Astrocyte of the spinal cord (primary cell): ENCODE data around the gene RFXAP.

Experiments used
- DNase-seq: peaks from one replicate; pipeline ENCODE4 v3.0.0; 2011; ENCODE audit warnings: low read depth, low spot score
- H3K4me3 ChIP-seq: 2 replicates; pipeline ENCODE4 v1.5.1; 2011; ENCODE audit warnings: low read depth, mild to moderate bottlenecking, low read length, moderate library complexity
- in situ Hi-C: cut with HindIII; loops from 2 replicates; pipeline ENCODE4 v1.10.0; 2017; ENCODE audit warnings: low sequenced_read_pairs
- TF ChIP-seq, protein P1 (sequence below): IDR thresholded peaks from 2 replicates; pipeline ENCODE4 v1.5.1; 2012; ENCODE audit warnings: low read depth, mild to moderate bottlenecking, low read length, inconsistent platforms

The RFXAP gene

DNA sequence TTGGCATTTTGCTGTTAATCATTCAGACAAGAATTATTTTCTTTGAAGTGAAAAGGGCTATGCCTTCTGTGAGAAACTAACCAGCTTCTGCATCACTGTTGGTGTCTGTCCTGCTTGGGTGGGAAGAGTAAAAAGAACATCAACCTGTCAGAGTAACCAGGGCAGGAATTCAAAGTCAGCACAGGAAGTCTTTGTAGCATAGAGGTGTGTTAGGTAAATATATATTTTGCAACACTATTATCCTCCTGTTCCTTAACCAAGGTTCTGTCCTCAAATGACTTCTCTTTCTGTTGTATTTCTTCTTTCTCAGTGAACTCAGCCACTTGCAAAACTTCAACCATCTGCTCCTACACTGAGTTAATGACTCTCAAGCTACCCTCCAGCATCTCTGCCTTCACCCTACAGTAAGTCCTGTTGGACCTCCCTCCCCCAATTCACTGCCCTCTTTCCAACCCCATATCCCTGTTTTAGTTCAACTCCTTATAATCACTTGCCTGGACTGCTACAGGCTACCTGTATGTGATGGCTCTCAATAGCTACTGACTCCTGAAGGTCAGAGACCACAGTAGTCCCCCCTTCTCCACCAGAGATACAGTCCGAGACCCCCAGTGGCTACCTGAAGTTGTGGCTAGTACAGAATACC, 51.1 kb downstream of the RFXAP start:
- TF ChIP-seq, protein P1, sequence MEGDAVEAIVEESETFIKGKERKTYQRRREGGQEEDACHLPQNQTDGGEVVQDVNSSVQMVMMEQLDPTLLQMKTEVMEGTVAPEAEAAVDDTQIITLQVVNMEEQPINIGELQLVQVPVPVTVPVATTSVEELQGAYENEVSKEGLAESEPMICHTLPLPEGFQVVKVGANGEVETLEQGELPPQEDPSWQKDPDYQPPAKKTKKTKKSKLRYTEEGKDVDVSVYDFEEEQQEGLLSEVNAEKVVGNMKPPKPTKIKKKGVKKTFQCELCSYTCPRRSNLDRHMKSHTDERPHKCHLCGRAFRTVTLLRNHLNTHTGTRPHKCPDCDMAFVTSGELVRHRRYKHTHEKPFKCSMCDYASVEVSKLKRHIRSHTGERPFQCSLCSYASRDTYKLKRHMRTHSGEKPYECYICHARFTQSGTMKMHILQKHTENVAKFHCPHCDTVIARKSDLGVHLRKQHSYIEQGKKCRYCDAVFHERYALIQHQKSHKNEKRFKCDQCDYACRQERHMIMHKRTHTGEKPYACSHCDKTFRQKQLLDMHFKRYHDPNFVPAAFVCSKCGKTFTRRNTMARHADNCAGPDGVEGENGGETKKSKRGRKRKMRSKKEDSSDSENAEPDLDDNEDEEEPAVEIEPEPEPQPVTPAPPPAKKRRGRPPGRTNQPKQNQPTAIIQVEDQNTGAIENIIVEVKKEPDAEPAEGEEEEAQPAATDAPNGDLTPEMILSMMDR, result no peak
- in situ Hi-C loops, result no loop called here
- DNase-seq, result no peak
- no peak overlapping the region for H3K4me3 ChIP-seq

DNA sequence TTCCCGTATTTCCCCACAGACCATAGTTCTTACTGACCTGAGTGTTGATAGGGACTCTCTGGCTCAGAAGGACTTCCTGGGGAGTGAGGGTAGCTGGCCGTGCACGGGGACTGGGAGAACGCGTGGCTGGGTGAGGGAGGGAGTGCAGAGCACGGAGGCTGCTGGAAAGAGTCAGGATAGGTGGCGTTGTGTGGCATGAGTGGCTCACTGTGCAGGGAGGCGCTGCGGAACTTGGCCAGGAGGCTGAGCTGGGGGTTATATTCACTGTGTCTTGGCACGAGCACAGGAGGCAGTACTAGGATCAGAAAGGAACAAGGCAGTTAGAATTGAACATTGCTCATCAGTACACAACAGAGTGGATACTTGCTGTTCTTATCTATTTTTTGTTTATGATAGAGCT, 53.6 kb downstream of the RFXAP start:
- TF ChIP-seq, protein P1, result no peak
- no peak overlapping the region for H3K4me3 ChIP-seq
- no peak for DNase-seq
- in situ Hi-C loops, result no loop called here

DNA sequence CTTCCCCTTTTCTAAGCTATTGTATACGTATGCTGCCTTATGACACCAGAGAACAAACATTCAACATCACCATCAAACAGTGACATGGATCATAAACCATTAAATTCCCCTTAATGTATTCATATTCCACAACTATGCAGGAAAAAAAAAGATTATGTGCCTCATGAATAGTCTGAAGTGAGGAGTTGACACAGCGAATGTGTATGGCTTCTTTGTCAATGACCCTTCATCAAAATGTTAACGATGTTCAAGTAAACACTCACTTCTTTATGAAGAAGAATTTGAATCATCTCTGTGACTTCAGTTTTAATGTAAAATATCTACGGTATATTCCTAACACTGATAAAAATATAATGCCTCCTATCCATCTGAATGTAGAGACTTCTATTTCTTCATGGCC, 56.4 kb downstream of the RFXAP start:
- TF ChIP-seq, protein P1, result no peak
- in situ Hi-C loops, result no loop called here
- H3K4me3 ChIP-seq, result no peak overlapping the region
- DNase-seq, result no peak

DNA sequence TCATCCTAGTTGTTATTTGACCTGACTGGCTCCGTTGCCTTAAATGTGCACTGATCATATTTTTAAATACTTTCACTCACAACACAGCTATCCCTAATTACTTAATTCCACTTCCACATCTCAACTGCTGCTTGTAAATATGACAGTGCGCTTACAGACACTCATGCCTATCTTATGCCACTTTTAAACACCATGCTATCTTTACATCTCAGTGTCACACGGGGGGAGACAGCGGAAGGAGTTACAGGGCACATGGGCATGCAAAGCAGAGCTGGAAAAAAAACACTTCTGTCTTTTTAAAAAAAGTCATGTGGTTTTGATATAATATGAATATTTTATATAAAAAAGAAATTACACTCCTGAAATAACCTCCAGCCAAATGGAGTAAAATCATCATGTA, 56.9 kb downstream of the RFXAP start:
- TF ChIP-seq, protein P1, result no peak
- in situ Hi-C loops, result no loop called here
- DNase-seq, result no peak
- H3K4me3 ChIP-seq, result no peak overlapping the region
